GM23338 (cell line): ENCODE measurements around the gene MYOD1. TPM values are rescaled to one million over a fixed set of nuclear protein-coding genes. Genes with fewer than 3 reads are reported as not detected.

Experiments
- ATAC-seq: fragments of 200-7000 bp; cut with Tn5 transposase; 3 replicates; pipeline ENCODE4 v1.9.1; 2020
- DNase-seq: peaks from one replicate; pipeline ENCODE4 v3.0.0-alpha.2; 2015; ENCODE audit warnings: low spot score
- H2AFZ ChIP-seq: fragments of 200-600 bp; sonication (generic); 2 replicates; pipeline ENCODE4 v1.8.0; 2016; ENCODE audit warnings: antibody characterized with exemption, mild to moderate bottlenecking, moderate library complexity
- H3F3A ChIP-seq: fragments of 200-600 bp; sonication (generic); replicated peaks from 2 replicates; pipeline ENCODE4 v1.8.0; 2017; ENCODE audit warnings: antibody characterized with exemption, mixed run types, low read depth
- H3K27ac ChIP-seq: fragments of 200-600 bp; sonication (generic); 2 replicates; pipeline ENCODE4 v1.6.1; 2016; ENCODE audit warnings: low read depth
- H3K27me3 ChIP-seq: fragments of 200-600 bp; sonication (generic); 2 replicates; pipeline ENCODE4 v1.8.0; 2016; ENCODE audit warnings: mild to moderate bottlenecking, mixed run types, moderate library complexity; ENCODE audit not compliant: insufficient read depth
- H3K36me3 ChIP-seq: fragments of 200-600 bp; sonication (generic); 2 replicates; pipeline ENCODE4 v1.8.0; 2016; ENCODE audit warnings: mild to moderate bottlenecking; ENCODE audit not compliant: insufficient read depth
- H3K4me1 ChIP-seq: fragments of 200-600 bp; sonication (generic); 2 replicates; pipeline ENCODE4 v1.8.0; 2016; ENCODE audit warnings: mild to moderate bottlenecking, moderate library complexity; ENCODE audit not compliant: insufficient read depth
- H3K4me2 ChIP-seq: fragments of 200-600 bp; sonication (generic); 2 replicates; pipeline ENCODE4 v1.7.1; 2017; ENCODE audit warnings: mixed run types
- H3K4me3 ChIP-seq: fragments of 200-600 bp; sonication (generic); 2 replicates; pipeline ENCODE4 v1.6.1; 2016; ENCODE audit warnings: mixed run types
- H3K79me2 ChIP-seq: fragments of 200-600 bp; sonication (generic); replicated peaks from 2 replicates; pipeline ENCODE4 v1.8.0; 2017; ENCODE audit warnings: mild to moderate bottlenecking; ENCODE audit not compliant: insufficient read depth
- H3K9me2 ChIP-seq: fragments of 200-600 bp; sonication (generic); 2 replicates; pipeline ENCODE4 v1.8.0; 2017; ENCODE audit not compliant: insufficient read depth
- H4K20me1 ChIP-seq: fragments of 200-600 bp; sonication (generic); replicated peaks from 2 replicates; pipeline ENCODE4 v1.8.0; 2017; ENCODE audit warnings: mild to moderate bottlenecking; ENCODE audit not compliant: insufficient read depth
- H3K27ac Mint-ChIP-seq: 2 replicates; pipeline ENCODE4 v1.8.0; 2020; ENCODE audit warnings: inconsistent platforms, mild to moderate bottlenecking, moderate library complexity, mixed read lengths
- H3K27me3 Mint-ChIP-seq: 3 replicates; pipeline ENCODE4 v1.8.0; 2022; ENCODE audit warnings: low read depth, mild to moderate bottlenecking, moderate library complexity, mixed read lengths, inconsistent platforms; ENCODE audit not compliant: insufficient read depth, poor library complexity
- H3K36me3 Mint-ChIP-seq: 3 replicates; pipeline ENCODE4 v1.8.0; 2021; ENCODE audit warnings: low read depth, mild to moderate bottlenecking, inconsistent platforms, moderate library complexity, mixed read lengths
- H3K4me1 Mint-ChIP-seq: 3 replicates; pipeline ENCODE4 v1.8.0; 2020; ENCODE audit warnings: mild to moderate bottlenecking, inconsistent platforms, mixed read lengths
- H3K4me3 Mint-ChIP-seq: 3 replicates; pipeline ENCODE4 v1.8.0; 2021; ENCODE audit warnings: moderate library complexity, mild to moderate bottlenecking, inconsistent platforms, mixed read lengths
- H3K9me3 Mint-ChIP-seq: 3 replicates; pipeline ENCODE4 v1.8.0; 2020; ENCODE audit warnings: moderate library complexity, mild to moderate bottlenecking, inconsistent platforms, mixed read lengths
- EZH2phosphoT487 ChIP-seq: fragments of 200-600 bp; sonication (generic); IDR thresholded peaks from one replicate; pipeline ENCODE4 v1.8.1; 2018; ENCODE audit warnings: antibody characterized with exemption; ENCODE audit not compliant: unreplicated experiment
- JUNB ChIP-seq: IDR thresholded peaks from one replicate; pipeline ENCODE4 v1.6.1; 2016; ENCODE audit warnings: antibody characterized with exemption; ENCODE audit not compliant: unreplicated experiment
- NANOG ChIP-seq: IDR thresholded peaks from 2 replicates; pipeline ENCODE4 v1.6.1; 2016; ENCODE audit warnings: antibody characterized with exemption, borderline replicate concordance
- POLR2AphosphoS5 ChIP-seq: IDR thresholded peaks from 2 replicates; pipeline ENCODE4 v1.6.1; 2016; ENCODE audit warnings: antibody characterized with exemption, low read depth
- STAT1 ChIP-seq: IDR thresholded peaks from one replicate; pipeline ENCODE4 v1.6.1; 2016; ENCODE audit warnings: antibody characterized with exemption; ENCODE audit not compliant: unreplicated experiment
- polyA plus RNA-seq: library from polyadenylated mRNA; unstranded; fragments of >200 nt; fragmentation: Nextera tagmentation; extraction: Ambion mirVana; gene quantifications from 2 replicates; pipeline ENCODE4 v1.2.1, GENCODE V29; 2016
- total RNA-seq: library from RNA; depleted of rRNA; stranded (reverse); fragments of >200 nt; shearing (Covaris generic); gene quantifications from 2 replicates; pipeline ENCODE4 v1.2.3, GENCODE V29; 2014
- TF ChIP-seq, protein P1 (sequence below): fragments of 250-450 bp; sonication (Bioruptor Pico); IDR thresholded peaks from 2 replicates; pipeline ENCODE4 v1.5.0; 2020; ENCODE audit warnings: mild to moderate bottlenecking, moderate library complexity

The MYOD1 gene
- total and polyA plus RNA-seq, 2 experiments from 2014 or later, result not detected

GRCh38 chr11:17765356-17766072 is 46.1 kb downstream of the MYOD1 start (continued):
- TF ChIP-seq, protein P1, sequence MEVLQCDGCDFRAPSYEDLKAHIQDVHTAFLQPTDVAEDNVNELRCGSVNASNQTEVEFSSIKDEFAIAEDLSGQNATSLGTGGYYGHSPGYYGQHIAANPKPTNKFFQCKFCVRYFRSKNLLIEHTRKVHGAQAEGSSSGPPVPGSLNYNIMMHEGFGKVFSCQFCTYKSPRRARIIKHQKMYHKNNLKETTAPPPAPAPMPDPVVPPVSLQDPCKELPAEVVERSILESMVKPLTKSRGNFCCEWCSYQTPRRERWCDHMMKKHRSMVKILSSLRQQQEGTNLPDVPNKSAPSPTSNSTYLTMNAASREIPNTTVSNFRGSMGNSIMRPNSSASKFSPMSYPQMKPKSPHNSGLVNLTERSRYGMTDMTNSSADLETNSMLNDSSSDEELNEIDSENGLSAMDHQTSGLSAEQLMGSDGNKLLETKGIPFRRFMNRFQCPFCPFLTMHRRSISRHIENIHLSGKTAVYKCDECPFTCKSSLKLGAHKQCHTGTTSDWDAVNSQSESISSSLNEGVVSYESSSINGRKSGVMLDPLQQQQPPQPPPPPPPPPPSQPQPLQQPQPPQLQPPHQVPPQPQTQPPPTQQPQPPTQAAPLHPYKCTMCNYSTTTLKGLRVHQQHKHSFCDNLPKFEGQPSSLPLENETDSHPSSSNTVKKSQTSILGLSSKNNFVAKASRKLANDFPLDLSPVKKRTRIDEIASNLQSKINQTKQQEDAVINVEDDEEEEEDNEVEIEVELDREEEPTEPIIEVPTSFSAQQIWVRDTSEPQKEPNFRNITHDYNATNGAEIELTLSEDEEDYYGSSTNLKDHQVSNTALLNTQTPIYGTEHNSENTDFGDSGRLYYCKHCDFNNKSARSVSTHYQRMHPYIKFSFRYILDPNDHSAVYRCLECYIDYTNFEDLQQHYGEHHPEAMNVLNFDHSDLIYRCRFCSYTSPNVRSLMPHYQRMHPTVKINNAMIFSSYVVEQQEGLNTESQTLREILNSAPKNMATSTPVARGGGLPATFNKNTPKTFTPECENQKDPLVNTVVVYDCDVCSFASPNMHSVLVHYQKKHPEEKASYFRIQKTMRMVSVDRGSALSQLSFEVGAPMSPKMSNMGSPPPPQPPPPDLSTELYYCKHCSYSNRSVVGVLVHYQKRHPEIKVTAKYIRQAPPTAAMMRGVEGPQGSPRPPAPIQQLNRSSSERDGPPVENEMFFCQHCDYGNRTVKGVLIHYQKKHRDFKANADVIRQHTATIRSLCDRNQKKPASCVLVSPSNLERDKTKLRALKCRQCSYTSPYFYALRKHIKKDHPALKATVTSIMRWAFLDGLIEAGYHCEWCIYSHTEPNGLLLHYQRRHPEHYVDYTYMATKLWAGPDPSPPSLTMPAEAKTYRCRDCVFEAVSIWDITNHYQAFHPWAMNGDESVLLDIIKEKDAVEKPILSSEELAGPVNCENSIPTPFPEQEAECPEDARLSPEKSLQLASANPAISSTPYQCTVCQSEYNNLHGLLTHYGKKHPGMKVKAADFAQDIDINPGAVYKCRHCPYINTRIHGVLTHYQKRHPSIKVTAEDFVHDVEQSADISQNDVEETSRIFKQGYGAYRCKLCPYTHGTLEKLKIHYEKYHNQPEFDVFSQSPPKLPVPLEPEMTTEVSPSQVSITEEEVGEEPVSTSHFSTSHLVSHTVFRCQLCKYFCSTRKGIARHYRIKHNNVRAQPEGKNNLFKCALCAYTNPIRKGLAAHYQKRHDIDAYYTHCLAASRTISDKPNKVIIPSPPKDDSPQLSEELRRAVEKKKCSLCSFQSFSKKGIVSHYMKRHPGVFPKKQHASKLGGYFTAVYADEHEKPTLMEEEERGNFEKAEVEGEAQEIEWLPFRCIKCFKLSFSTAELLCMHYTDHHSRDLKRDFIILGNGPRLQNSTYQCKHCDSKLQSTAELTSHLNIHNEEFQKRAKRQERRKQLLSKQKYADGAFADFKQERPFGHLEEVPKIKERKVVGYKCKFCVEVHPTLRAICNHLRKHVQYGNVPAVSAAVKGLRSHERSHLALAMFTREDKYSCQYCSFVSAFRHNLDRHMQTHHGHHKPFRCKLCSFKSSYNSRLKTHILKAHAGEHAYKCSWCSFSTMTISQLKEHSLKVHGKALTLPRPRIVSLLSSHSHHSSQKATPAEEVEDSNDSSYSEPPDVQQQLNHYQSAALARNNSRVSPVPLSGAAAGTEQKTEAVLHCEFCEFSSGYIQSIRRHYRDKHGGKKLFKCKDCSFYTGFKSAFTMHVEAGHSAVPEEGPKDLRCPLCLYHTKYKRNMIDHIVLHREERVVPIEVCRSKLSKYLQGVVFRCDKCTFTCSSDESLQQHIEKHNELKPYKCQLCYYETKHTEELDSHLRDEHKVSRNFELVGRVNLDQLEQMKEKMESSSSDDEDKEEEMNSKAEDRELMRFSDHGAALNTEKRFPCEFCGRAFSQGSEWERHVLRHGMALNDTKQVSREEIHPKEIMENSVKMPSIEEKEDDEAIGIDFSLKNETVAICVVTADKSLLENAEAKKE (CRISPR knock-in tag), result no peak
- TF ChIP-seq POLR2AphosphoS5, result no peak
- no peak for TF ChIP-seq STAT1

GRCh38 chr11:17766073-17766359 is 46.6 kb downstream of the MYOD1 start:
- Histone ChIP-seq H3K36me3 (no peaks in the 10 kb centered on the region), H4K20me1 (no peaks in the 10 kb centered on the region), H3K27ac (no peak overlapping the region), H3K4me3 (no peak overlapping the region), H3K4me2 (no peak overlapping the region), H3K9me2 (no peaks in the 10 kb centered on the region), H3K79me2 (no peaks in the 10 kb centered on the region), H3K4me1 (no peaks in the 10 kb centered on the region), H3K27me3 (no peaks in the 10 kb centered on the region), H3F3A (no peaks in the 10 kb centered on the region), H2AFZ (no peak overlapping the region)
- ATAC-seq, result no peak
- H3K4me1 Mint-ChIP-seq, result peaks cover 5% of the 10 kb centered on the region
- H3K9me3 Mint-ChIP-seq, result no peaks in the 10 kb centered on the region; the same call in 2 of the 3 replicates
- no peaks in the 10 kb centered on the region for H3K36me3 Mint-ChIP-seq
- TF ChIP-seq EZH2phosphoT487 (no peak), POLR2AphosphoS5 (no peak), STAT1 (no peak), NANOG (no peak), JUNB (no peak)
- peaks cover 5% of the 10 kb centered on the region for H3K27me3 Mint-ChIP-seq
- no peak overlapping the region for H3K4me3 Mint-ChIP-seq
- no peak overlapping the region for H3K27ac Mint-ChIP-seq
- no peak for DNase-seq
